ENCODE data around the gene NAA30. TPM values are rescaled to one million over a fixed set of nuclear protein-coding genes. Genes with fewer than 3 reads are reported as not detected.

NAA30 gene
- total RNA-seq, 1 donor from 2014 or later = 18.7 TPM

DNA sequence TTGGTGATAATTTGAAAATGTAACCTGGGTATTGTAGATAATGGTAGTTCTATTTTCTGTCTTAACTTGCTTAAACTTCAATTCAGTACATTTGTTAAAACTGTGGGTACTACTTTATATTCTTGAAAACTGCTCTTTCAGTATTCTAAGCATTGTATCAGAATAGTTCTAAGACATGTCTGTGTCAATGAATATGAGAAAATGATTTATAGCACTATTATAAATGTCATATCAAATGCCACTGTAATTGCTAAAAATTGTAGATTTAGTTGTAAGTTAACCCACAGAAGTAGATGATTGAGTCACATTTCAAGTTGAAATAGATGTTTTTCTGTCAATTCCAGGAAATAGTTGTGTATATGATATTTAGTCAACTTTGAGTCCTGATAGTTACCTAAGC lies 2.4 kb downstream of the NAA30 start:
- no peak for DNase-seq (ENCODE audit: low spot score)

DNA sequence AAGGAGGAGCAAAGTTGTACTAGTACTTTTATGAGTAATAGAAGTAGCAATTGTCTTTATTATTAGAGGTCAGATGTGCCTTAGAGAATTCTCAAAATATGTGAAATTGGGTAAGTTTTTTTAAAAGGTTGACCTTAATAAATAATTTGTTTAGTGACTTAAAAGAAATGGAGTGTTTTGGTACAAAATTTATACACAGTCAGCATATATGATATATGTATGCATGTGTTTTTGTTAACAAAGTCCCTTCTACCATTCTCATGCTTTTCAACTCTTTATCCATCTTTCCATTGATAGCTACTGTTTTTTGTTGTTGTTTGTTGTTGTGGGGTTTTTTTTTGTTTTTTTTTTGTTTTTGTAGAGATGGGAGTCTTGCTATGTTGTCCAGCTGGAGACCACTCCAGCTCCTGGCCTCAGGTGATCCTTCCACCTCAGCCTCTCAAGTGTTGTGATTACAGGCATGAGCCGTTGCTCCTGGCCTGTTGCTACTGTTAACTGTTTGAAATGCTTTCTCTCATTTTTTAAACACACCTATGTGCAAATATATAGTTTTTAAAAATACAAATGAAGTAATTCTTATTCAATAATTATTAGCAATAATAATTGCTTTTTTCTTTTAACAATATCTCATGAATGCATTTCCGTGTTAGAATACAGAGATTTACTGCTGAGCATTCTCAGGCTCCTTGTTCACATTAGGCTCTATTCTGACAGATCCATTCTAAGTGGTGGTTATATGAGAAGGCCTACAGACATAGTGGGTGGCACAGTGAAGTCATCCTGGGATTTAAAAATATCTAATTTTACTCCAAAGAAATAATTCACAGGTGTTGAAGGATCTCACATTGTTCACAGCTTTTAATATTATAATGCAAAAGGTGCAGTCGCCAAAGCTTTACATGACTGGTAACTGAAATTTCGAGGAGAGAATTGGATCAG lies 10.4 kb downstream of the NAA30 start:
- no peak for DNase-seq (ENCODE audit: low spot score)

DNA sequence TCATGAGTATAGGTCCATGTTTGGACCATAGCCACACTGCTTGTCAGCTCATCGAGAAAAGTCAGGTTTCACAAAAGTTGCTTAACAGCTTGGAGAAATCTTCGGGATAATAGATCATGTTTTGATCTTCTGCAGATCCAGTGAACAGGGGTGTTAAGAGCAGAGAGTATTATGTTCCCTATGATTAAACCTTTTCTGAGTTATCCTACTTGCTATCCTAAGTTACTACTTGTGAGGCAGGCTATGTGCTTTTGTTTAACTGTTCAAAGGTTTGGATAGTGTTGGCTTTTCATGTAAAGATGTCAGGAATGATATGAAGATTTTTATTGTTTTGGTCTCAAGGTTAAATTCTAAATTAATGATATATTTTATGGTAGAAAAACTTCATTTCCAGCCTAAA lies 11.1 kb downstream of the NAA30 start:
- no peak for DNase-seq (ENCODE audit: low spot score)

DNA sequence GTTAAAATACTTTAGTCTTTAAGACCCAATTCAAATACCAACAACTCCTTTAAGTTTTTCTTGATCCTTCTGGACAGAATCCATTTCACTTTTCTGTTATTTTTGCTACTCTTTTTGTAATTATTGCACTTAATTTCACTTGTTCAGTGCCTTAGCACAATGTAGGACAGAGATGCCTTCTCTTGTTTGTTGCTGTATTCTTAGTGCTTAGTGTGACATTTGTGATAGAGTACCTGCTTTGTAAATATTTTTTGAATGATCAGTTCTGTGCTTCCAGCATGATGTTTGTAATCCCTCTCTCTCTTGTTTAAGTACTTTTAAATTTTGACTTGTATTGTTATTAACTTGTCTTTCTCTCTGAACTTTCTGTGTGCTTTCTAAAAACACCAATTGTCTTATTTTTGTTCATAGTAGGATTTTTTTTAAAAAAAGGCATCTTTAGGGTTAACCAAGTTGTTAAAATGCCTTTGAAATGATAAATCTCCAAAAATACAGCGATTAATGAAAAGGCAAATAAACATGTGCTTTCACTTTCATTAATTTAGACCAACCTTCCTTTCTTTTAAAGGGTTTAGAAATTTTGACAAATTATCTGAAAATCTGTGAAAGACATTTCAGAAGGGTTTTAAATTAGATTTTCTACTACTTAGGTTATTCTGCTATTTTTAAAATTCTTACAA lies 11.9 kb downstream of the NAA30 start:
- no peak for DNase-seq (ENCODE audit: low spot score)

DNA sequence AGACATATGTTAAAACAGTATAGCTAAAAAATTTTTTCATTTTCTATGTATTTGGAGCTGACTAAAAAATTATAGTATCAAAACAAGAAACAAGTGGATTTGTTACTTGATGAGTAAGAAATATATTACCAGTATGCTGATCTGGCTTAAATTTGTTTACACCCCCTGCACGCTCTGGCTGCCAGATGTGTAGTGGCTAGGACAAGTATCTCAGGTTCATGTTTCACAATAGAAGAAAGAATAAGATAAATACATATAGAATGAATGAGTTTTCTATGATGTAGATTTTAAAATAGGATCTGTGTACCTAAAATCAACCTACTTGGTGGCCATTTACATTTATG lies 13.1 kb downstream of the NAA30 start:
- no peak for DNase-seq (ENCODE audit: low spot score)

DNA sequence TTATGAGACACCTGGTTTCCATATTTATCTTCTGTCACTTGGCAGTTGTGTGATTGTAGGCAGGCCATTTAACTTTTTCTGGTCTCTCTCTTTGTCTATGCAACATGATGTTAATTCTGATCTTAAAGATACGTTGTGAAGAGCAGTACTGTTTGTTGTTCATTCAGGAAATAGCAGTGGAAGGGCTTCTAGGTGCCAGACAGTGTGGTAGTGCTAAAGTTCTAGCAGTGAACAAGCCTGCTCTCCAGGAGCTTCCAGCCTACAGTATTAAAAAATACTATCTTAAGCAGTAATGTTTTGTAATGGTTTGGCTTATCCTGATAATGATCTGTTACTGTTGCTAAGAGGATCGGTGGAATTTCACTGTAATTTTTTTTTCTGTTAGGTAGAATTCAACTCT lies 15.2 kb downstream of the NAA30 start:
- no peak for DNase-seq (ENCODE audit: low spot score)

DNA sequence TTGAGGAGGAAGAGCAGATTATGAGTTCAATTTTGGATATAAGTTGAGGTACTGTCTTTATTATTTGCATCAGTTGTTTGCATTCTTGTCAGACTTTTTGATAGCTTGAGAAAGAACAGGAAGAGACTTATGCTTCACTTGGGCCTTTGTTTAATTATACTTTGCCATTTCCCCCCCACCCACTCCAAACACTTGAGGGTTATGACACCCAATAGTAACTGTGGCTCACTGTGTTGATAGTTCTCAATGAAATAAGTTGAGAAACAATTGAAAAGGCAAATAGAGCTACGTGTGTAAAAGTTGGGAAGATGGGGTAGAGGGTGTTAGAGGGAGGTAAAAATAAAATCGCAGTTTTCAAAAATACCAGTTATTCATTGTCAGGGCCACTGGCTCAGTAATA lies 17.7 kb downstream of the NAA30 start:
- DNase-seq (ENCODE audit: low spot score) = no peak

DNA sequence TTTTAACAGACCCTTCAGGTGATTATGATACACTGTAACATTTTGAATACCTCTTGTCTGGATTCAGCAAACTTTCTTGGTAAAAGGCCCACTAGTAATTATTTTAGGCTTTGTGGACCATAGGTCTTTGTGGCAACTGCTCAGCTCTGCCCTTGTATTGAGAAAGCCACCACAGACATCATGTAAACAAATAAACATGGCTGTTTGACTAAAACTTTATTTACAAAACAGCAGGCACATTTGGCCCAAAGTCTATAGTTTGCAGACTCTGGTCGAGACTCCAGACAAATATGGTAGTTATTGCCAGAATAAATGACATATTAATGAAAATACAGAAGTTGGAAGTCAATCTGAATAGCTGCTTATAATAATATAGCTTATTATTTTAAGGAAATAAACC lies 18.2 kb downstream of the NAA30 start:
- DNase-seq (ENCODE audit: low spot score) = no peak

DNA sequence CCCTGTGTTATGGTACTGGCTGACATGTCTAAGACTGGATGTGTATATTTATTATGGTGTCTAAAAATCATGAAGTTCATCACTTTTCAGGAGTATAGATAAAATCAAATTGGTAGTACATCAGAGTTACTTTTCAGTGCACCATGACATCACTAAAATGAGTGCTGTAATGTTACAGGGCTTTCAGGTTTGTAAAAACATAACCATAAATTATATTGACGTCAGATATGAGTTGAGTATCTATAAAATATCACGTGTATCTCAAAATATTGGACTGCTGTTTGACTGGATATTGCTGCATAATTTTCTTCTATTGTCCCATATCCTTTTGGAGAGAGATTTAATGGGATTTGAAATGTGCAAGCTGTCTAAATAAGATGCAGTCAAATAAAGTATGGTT lies 22.0 kb downstream of the NAA30 start:
- no peak for DNase-seq (ENCODE audit: low spot score)

DNA sequence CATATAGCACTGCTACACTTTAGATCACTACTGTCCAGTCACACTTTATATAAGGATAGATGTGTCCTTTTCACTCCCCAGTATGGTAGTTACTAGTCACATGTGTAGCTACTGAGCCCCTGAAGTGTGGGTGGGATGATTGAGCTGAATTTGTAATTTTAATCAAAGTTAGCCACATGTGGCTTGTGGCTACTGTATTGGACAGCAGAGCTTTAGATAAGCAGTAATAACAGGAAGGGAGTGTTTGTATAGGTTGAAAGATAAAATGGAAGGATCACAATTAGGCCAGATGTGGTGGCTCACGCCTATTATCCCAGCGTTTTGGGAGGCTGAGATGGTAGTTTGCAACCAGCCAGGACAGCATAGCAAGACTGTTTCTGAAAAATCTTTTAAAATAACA lies 23.5 kb downstream of the NAA30 start:
- no peak for DNase-seq (ENCODE audit: low spot score)

DNA sequence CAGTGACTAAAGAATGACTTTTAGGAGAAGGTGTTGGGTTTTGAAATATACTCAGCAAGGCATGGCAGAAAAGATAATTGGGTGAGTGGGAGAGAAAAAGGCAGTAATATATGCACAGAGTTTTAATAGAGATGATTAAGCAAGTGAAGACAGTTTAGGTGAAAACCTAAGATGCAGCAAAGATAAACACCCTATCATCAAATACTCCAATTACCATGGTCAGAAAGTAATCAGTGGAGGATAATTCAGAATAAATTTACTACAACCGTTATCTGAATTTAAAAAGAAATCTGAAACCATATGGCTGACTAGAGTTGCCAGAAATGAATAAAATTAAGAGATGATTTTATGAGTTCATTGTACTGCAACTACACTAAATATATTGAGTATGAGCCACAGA lies 26.8 kb downstream of the NAA30 start:
- no peak for DNase-seq (ENCODE audit: low spot score)

DNA sequence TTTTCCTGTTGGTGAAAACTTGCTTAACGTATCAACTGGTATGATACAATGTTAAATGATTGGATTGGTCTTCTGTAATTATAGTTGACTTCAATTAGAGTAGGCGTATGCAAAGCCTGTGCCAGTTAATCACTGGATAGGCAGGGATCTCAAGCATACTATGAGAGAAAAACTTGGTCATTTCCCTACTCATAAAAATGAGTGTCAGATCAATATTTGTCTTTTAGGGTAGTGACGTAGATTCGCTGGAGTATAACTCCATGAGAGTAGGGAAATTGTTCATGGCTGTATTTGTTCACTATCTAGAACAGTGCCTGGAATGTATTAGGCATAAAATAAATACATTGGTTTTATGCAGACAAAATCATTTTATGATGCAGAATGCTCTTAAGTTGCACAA lies 28.6 kb downstream of the NAA30 start:
- DNase-seq (ENCODE audit: low spot score) = no peak

DNA sequence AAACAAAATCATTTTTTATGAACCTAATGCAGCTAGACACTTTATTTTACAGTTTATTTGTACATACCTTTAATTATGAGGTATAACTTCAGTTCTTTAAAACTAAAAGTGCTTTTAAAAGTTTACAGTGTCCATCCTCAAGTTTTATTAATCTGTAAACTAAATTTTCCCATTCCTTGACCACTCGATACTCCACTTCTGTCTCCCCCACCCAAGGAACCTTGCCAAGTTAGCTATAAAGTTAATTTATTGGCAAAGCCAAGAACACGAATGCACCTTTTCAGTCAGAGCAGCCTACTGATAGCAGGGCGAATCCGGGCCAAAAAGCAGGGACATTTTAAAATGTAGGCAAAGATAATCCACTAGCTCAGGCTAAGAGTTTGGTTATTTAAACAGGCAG lies 29.6 kb downstream of the NAA30 start:
- DNase-seq (ENCODE audit: low spot score) = no peak

DNA sequence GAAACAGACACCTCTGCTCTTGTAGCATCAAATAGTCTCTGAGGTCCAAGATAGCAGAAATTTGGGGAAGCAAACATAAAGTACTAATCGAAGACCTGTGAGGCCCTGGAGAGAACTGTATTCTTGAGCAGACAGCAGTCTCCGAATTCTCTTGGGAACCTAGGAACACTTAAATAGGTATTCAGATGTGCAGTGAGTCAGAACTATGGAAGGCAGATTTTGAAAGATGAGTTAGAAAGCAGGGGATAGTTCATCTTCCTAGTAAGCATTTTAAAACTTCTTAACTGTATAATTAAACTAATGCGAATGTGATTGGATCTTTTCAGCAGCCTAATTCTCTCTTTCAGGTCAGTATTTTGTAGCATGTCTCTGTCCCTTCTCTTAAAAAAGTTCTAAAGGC lies 30.6 kb downstream of the NAA30 start:
- no peak for DNase-seq (ENCODE audit: low spot score)

DNA sequence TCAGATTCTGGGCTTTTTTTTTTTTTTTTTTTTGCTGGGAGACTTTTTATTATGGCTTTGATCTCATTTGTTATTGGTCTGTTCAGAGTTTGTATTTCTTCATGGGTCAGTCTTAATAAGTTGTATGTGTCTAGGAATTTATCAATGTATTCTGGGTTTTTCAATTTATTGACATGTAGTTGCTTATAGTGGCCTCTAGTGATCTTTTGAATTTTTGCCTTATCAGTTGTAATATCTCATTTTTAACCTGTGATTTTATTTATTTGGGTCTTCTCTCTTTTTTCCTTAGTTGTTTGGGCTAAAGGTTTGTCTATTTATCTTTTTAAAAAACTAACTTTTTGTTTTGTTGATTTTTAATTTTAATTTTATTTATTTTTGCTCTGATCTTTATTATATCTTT lies 45.5 kb downstream of the NAA30 start:
- DNase-seq (ENCODE audit: low spot score) = no peak

DNA sequence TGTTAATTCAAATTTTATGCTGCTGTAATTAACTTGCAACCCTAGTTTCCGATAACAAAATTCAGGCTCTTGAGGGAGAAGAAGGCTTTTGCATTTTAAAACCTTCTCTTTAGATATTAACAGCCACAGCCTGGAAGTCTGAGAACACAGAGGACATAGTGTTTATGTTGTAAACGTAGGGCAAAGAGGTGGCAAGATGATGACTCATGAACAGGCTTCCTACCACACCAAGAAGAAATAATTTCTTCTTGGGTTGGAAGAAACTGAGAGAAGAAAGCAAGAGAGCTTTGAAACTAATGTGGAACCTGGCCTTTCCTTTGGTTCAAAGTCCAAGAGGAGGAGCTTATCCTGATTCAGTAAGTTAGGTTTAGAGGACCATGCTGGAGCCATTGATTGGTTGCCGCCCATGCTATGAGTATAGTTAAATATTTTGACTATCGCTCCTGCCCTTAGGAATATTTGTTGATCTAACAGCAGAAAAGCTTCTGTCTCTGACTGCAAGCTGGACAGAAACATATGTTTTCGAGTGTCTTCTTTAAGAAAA lies 71.5 kb downstream of the NAA30 start:
- no peak for DNase-seq (ENCODE audit: low spot score)

DNA sequence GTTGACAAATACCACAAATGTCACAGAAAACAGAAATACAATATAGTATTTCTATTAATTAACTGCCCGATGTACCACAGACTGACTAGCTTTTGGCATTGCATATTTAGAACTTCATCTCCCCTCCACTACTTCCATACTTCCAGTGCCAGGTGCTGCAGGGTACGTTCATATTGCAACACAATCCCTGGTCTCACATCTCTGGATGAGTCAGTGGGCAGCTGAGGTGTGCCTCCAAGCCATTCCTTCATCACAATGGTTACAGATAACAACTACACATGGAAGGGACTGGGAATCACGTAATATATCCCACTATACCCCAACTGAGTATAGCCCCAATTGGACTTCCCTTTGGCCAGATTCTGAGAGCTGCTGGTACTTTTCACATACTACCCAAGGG lies 72.2 kb downstream of the NAA30 start:
- DNase-seq (ENCODE audit: low spot score) = no peak

DNA sequence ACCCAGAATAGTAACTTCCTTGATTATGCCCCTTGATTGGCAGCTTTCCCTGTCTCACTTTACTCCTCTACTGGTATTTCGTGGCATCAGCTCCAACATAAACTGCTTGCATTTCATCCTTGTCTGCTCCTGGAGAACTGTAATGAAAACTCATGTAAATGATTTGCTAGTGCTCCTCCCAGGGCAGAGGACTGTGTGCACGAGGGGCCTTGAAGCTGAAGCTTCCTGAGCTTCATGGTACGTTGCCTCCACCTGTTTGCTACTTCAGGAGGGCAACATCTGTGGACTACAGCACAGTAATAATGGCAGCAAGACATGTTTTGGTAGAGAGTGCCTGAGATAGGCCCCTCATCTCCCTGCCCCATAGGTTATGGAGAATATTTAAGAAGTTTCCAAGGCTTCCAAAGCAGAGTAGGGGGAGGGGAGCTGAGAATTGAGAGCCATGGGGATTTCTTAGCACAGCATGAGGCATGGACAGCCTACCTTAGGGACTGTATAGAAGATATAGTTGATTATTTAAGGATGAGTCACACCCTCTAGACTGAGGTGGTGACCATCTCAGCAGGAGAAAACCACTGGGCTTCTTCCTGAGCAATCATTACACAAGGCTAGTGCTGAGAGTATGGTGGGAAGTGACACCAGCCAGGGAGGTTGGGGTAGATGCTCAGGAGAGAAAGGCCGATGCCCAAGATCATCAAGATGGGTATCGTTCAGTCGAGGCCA lies 73.8 kb downstream of the NAA30 start:
- no peak for DNase-seq (ENCODE audit: low spot score)
